Left ventricle myocardium inferior (tissue), 1 donor: Measurements from ENCODE around the gene CHSY1. TPM values are rescaled to one million over a fixed set of nuclear protein-coding genes. Genes with fewer than 3 reads are reported as not detected.
"Not testable (repeated sequence)": the region's sequence is repeated elsewhere in the genome, so short reads cannot be mapped to it uniquely, and the experiment has no call there.

Experiments
- DNase-seq: peaks from one replicate; pipeline ENCODE4 v3.0.0-alpha.2; 2020
- H3K27ac ChIP-seq: fragments of 200-600 bp; replicated peaks from 2 replicates; pipeline ENCODE4 v1.8.0; 2021
- H3K27me3 ChIP-seq: fragments of 200-600 bp; 2 replicates; pipeline ENCODE4 v1.8.0; 2021; ENCODE audit warnings: low read depth
- H3K36me3 ChIP-seq: fragments of 200-600 bp; 2 replicates; pipeline ENCODE4 v1.8.0; 2021
- H3K4me1 ChIP-seq: fragments of 200-600 bp; 2 replicates; pipeline ENCODE4 v1.8.0; 2021
- H3K4me3 ChIP-seq: fragments of 200-600 bp; 2 replicates; pipeline ENCODE4 v1.8.0; 2021; ENCODE audit warnings: mild to moderate bottlenecking, moderate library complexity
- H3K9me3 ChIP-seq: fragments of 200-600 bp; replicated peaks from 2 replicates; pipeline ENCODE4 v1.8.0; 2021
- intact Hi-C: fragments of 100-400 bp; cut with micrococcal nuclease; formaldehyde crosslinking; loops from one replicate; pipeline ENCODE4 v1.11.0; 2022
- total RNA-seq: library from RNA; stranded (reverse); fragmentation: NEBNext Ultra II Directional; extraction: Animal tissue kit (Norgen Biotek cat#: 25700); gene quantifications from one replicate; pipeline ENCODE4 v1.2.1, GENCODE V29; 2021
- TF ChIP-seq, protein P1 (sequence below): fragments of 200-600 bp; IDR thresholded peaks from 2 replicates; pipeline ENCODE4 v1.8.0; 2021; ENCODE audit warnings: antibody characterized with exemption, mild to moderate bottlenecking, borderline replicate concordance
- donor health status: DM: no; HTN: yes; CAD: no; lungs with severe emphysema.

CHSY1 gene
- total RNA-seq, 1 donor from 2014 or later: 15.1 TPM

GRCh38 chr15:101293122-101293521, 41.3 kb upstream of the CHSY1 start:
- Histone ChIP-seq H3K4me1 (peaks cover 52% of the 10 kb centered on the region), H3K27ac (no peak overlapping the region)
- TF ChIP-seq, protein P1, sequence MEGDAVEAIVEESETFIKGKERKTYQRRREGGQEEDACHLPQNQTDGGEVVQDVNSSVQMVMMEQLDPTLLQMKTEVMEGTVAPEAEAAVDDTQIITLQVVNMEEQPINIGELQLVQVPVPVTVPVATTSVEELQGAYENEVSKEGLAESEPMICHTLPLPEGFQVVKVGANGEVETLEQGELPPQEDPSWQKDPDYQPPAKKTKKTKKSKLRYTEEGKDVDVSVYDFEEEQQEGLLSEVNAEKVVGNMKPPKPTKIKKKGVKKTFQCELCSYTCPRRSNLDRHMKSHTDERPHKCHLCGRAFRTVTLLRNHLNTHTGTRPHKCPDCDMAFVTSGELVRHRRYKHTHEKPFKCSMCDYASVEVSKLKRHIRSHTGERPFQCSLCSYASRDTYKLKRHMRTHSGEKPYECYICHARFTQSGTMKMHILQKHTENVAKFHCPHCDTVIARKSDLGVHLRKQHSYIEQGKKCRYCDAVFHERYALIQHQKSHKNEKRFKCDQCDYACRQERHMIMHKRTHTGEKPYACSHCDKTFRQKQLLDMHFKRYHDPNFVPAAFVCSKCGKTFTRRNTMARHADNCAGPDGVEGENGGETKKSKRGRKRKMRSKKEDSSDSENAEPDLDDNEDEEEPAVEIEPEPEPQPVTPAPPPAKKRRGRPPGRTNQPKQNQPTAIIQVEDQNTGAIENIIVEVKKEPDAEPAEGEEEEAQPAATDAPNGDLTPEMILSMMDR: no peak

GRCh38 chr15:101288905-101289513, 37.2 kb upstream of the CHSY1 start:
- intact Hi-C loops: no loop called here

More at GRCh38 chr15:101293122-101293521, 41.3 kb upstream of the CHSY1 start:
- intact Hi-C loops: no loop called here
- DNase-seq: no peak
- no peaks in the 10 kb centered on the region for H3K9me3 ChIP-seq
- peaks cover 14% of the 10 kb centered on the region for H3K36me3 ChIP-seq
- no peaks in the 10 kb centered on the region for H3K27me3 ChIP-seq
- peak overlapping the region; percentile 87 for H3K4me3 ChIP-seq

GRCh38 chr15:101287342-101287741, 35.5 kb upstream of the CHSY1 start:
- H3K4me3 ChIP-seq, H3K9me3 ChIP-seq, H3K27me3 ChIP-seq, H3K27ac ChIP-seq, intact Hi-C loops, DNase-seq: not testable (repeated sequence)
- Histone ChIP-seq H3K36me3 (peaks cover 66% of the 10 kb centered on the region), H3K4me1 (peaks cover 15% of the 10 kb centered on the region)

More at GRCh38 chr15:101288905-101289513, 37.2 kb upstream of the CHSY1 start:
- DNase-seq: no peak
- no peak overlapping the region for H3K27ac ChIP-seq
- no peaks in the 10 kb centered on the region for H3K27me3 ChIP-seq
- H3K4me1 ChIP-seq: peaks cover 32% of the 10 kb centered on the region
- peaks cover 49% of the 10 kb centered on the region for H3K36me3 ChIP-seq
- H3K4me3 ChIP-seq: no peak overlapping the region
- TF ChIP-seq, protein P1: peak; percentile 71
- no peaks in the 10 kb centered on the region for H3K9me3 ChIP-seq

GRCh38 chr15:101286471-101287114, 34.7 kb upstream of the CHSY1 start:
- Histone ChIP-seq H3K4me1 (peaks cover 8% of the 10 kb centered on the region), H3K9me3 (no peaks in the 10 kb centered on the region), H3K36me3 (peaks cover 73% of the 10 kb centered on the region), H3K27ac (no peak overlapping the region), H3K4me3 (no peak overlapping the region), H3K27me3 (no peaks in the 10 kb centered on the region)
- TF ChIP-seq, protein P1: no peak
- no peak for DNase-seq
- intact Hi-C loops: no loop called here

- DNase-seq: no peak
Measured at GRCh38 chr15:101283931-101284330, 32.1 kb upstream of the CHSY1 start.

More at GRCh38 chr15:101283931-101284330, 32.1 kb upstream of the CHSY1 start:
- TF ChIP-seq, protein P1: no peak
- Histone ChIP-seq H3K27ac (no peak overlapping the region), H3K27me3 (no peaks in the 10 kb centered on the region), H3K4me1 (no peaks in the 10 kb centered on the region), H3K36me3 (peaks cover 82% of the 10 kb centered on the region), H3K4me3 (no peak overlapping the region), H3K9me3 (no peaks in the 10 kb centered on the region)
- intact Hi-C loops: no loop called here
